GM21367 (cell line): ENCODE data around the gene MCF2L2.

Experiments used
- ATAC-seq: cut with Tn5 transposase; IDR thresholded peaks from one replicate; pipeline ENCODE4 v1.9.1; 2021; ENCODE audit not compliant: unreplicated experiment

The MCF2L2 gene

GRCh38 chr3:183142199-183142598, 286.2 kb downstream of the MCF2L2 start:
- no peak for ATAC-seq

- no peak for ATAC-seq
These were observed 293.6 kb downstream of the MCF2L2 start for GRCh38 chr3:183134844-183135243.

GRCh38 chr3:183132409-183132808, 296.0 kb downstream of the MCF2L2 start:
- no peak for ATAC-seq

- ATAC-seq: no peak
These were observed 296.7 kb downstream of the MCF2L2 start for GRCh38 chr3:183131735-183132134.

- no peak for ATAC-seq
These were observed 297.2 kb downstream of the MCF2L2 start for GRCh38 chr3:183131186-183131725.

GRCh38 chr3:183129243-183129642, 299.2 kb downstream of the MCF2L2 start:
- no peak for ATAC-seq

- ATAC-seq: no peak
These were observed 299.7 kb downstream of the MCF2L2 start for GRCh38 chr3:183128709-183129108.
